Activated CD4-positive, CD25-positive, alpha-beta regulatory T cell treated with anti-CD3 and anti-CD28 coated beads, Interleukin-2, amount 50 U/mL, for 72 hours (primary cell): Measurements from ENCODE around the gene KCTD8.

Experiments
- DNase-seq: peaks from one replicate; pipeline ENCODE4 v3.0.0; 2021

Gene KCTD8

GRCh38 chr4:44448521-44449461 lies at the start of gene KCTD8:
TSS of gene KCTD8 (minus strand) at chr4:44448809.
- peak; percentile 47 for DNase-seq

GRCh38 chr4:44494810-44495701 lies 46.4 kb upstream of the KCTD8 start:
- DNase-seq: no peak

GRCh38 chr4:44493924-44494323 lies 45.3 kb upstream of the KCTD8 start:
- DNase-seq: no peak

- no peak for DNase-seq
Measured at GRCh38 chr4:44487341-44487740, 38.7 kb upstream of the KCTD8 start.

GRCh38 chr4:44479731-44480130 lies 31.1 kb upstream of the KCTD8 start:
- DNase-seq: no peak

GRCh38 chr4:44462259-44462658 lies 13.7 kb upstream of the KCTD8 start:
- DNase-seq: no peak

- DNase-seq: no peak
Measured at GRCh38 chr4:44447563-44448504, 775 bp downstream of the KCTD8 start.

GRCh38 chr4:44446801-44447562 lies 1.6 kb downstream of the KCTD8 start:
- DNase-seq: no peak

- DNase-seq: no peak
Measured at GRCh38 chr4:44446191-44446590, 2.4 kb downstream of the KCTD8 start.

GRCh38 chr4:44438687-44439086 lies 9.9 kb downstream of the KCTD8 start:
- DNase-seq: no peak

- DNase-seq: no peak
Measured at GRCh38 chr4:44434247-44434646, 14.4 kb downstream of the KCTD8 start.

GRCh38 chr4:44425614-44426208 lies 22.9 kb downstream of the KCTD8 start:
- DNase-seq: no peak

GRCh38 chr4:44422912-44423311 lies 25.7 kb downstream of the KCTD8 start:
- no peak for DNase-seq

- no peak for DNase-seq
Measured at GRCh38 chr4:44421330-44422065, 27.1 kb downstream of the KCTD8 start.

GRCh38 chr4:44415251-44415650 lies 33.4 kb downstream of the KCTD8 start:
- DNase-seq: no peak

- DNase-seq: no peak
Measured at GRCh38 chr4:44368413-44369167, 80.0 kb downstream of the KCTD8 start.

GRCh38 chr4:44354172-44354571 lies 94.4 kb downstream of the KCTD8 start:
- DNase-seq: no peak

GRCh38 chr4:44351069-44351468 lies 97.5 kb downstream of the KCTD8 start:
- no peak for DNase-seq

- no peak for DNase-seq
Measured at GRCh38 chr4:44342800-44343199, 105.8 kb downstream of the KCTD8 start.

- no peak for DNase-seq
Measured at GRCh38 chr4:44326741-44327140, 121.9 kb downstream of the KCTD8 start.
